Measurements from ENCODE around the gene KCNA5. TPM values are rescaled to one million over a fixed set of nuclear protein-coding genes. Genes with fewer than 3 reads are reported as not detected.

Gene KCNA5
- total and polyA plus RNA-seq, 7 donors = 0.45 to 20.2 (median 2.5) TPM; not detected in 1

- TF ChIP-seq POLR2A (IDR thresholded peaks at IDR 0.05) (no peak), CTCF (IDR thresholded peaks at IDR 0.05) (no peak), EP300 (IDR thresholded peaks at IDR 0.05) (no peak)
- no peak for DNase-seq
- H3K9me3 ChIP-seq = no peaks in the 10 kb centered on the region
- H3K27me3 ChIP-seq = peaks cover 0 to 19% (median 0%) of the 10 kb centered on the region in 3 donors
- no peak overlapping the region for H3K27ac ChIP-seq
- H3K4me1 ChIP-seq = peaks cover 0 to 23% (median 15%) of the 10 kb centered on the region in 4 donors
- no peaks in the 10 kb centered on the region for H3K36me3 ChIP-seq
- WGBS, 2 donors = 30 to 31% methylated on average over 4 of the region's 4 CpGs
- H3K4me3 ChIP-seq = no peak overlapping the region
- intact Hi-C loops (cut with DNase I) = no loop called here
Measured at GRCh38 chr12:5038781-5039311, 4.8 kb upstream of the KCNA5 start.

GRCh38 chr12:5039815-5040214 lies 3.9 kb upstream of the KCNA5 start:
- Histone ChIP-seq H3K27me3 (peaks cover 0 to 27% (median 0%) of the 10 kb centered on the region in 3 donors), H3K27ac (no peak overlapping the region), H3K4me3 (no peak overlapping the region), H3K36me3 (no peaks in the 10 kb centered on the region), H3K4me1 (peaks cover 0 to 19% (median 11%) of the 10 kb centered on the region in 4 donors), H3K9me3 (no peaks in the 10 kb centered on the region)
- WGBS, 2 donors = 83 to 87% methylated on average over 3 of the region's 3 CpGs
- DNase-seq = no peak
- intact Hi-C loops (cut with DNase I) = loop anchor here (5.0 kb wide), 1 partner anchor 37 kb away; no protein-coding TSS in a partner anchor
- no peak for TF ChIP-seq CTCF (IDR thresholded peaks at IDR 0.05)
- TF ChIP-seq EP300 (IDR thresholded peaks at IDR 0.05) = no peak
- TF ChIP-seq POLR2A (IDR thresholded peaks at IDR 0.05) = no peak
- TF ChIP-seq POLR2AphosphoS5 (IDR thresholded peaks at IDR 0.05) = no peak

- Histone ChIP-seq H3K9me3 (no peaks in the 10 kb centered on the region), H3K27ac (no peak overlapping the region), H3K4me3 (no peak overlapping the region), H3K36me3 (no peaks in the 10 kb centered on the region), H3K27me3 (peaks cover 0 to 27% (median 0%) of the 10 kb centered on the region in 3 donors), H3K4me1 (peaks cover 0 to 18% (median 11%) of the 10 kb centered on the region in 4 donors)
- DNase-seq = no peak
- no peak for TF ChIP-seq EP300 (IDR thresholded peaks at IDR 0.05)
- TF ChIP-seq POLR2A (IDR thresholded peaks at IDR 0.05) = no peak
- TF ChIP-seq CTCF (IDR thresholded peaks at IDR 0.05) = no peak
- TF ChIP-seq POLR2AphosphoS5 (IDR thresholded peaks at IDR 0.05) = no peak
- intact Hi-C loops (cut with DNase I) = loop anchor here (5.0 kb wide), 1 partner anchor 37 kb away; no protein-coding TSS in a partner anchor
- 50 to 54% methylated on average over 5 of the region's 5 CpGs for WGBS, 2 donors
Measured at GRCh38 chr12:5040368-5040767, 3.3 kb upstream of the KCNA5 start.

- DNase-seq = no peak
- Histone ChIP-seq H3K27me3 (peaks cover 0 to 27% (median 0%) of the 10 kb centered on the region in 3 donors), H3K36me3 (no peaks in the 10 kb centered on the region), H3K4me3 (peak overlapping the region in 3 of 4 donors; percentile 31 to 41 (median 38)), H3K4me1 (peaks cover 0 to 53% (median 35%) of the 10 kb centered on the region in 4 donors), H3K27ac (peak overlapping the region in 3 of 4 donors; percentile 25 to 54 (median 31)), H3K9me3 (no peaks in the 10 kb centered on the region)
- intact Hi-C loops (cut with DNase I) = loop anchor here (5.0 kb wide), 1 partner anchor 33 kb away; no protein-coding TSS in a partner anchor
- 54 to 67% methylated on average over 71 of the region's 71 CpGs for WGBS, 2 donors
- TF ChIP-seq EP300 (IDR thresholded peaks at IDR 0.05) (no peak), POLR2AphosphoS5 (IDR thresholded peaks at IDR 0.05) (no peak), POLR2A (IDR thresholded peaks at IDR 0.05) (no peak), CTCF (IDR thresholded peaks at IDR 0.05) (no peak)
Measured at GRCh38 chr12:5044420-5045295, 979 bp downstream of the KCNA5 start.
